IMR-90 (cell line): ENCODE results near the gene FER. TPM values are rescaled to one million over a fixed set of nuclear protein-coding genes. Genes with fewer than 3 reads are reported as not detected.

ENCODE experiments used
- ATAC-seq: fragments of 200-7000 bp; cut with Tn5 transposase; 2 replicates; pipeline ENCODE4 v1.9.1; 2020; ENCODE audit warnings: low read depth, mild to moderate bottlenecking, moderate library complexity
- BruUV-seq: library from RNA; stranded (reverse); fragments of 400-500 nt; replicated peaks from 2 replicates; lab custom pipeline; 2021; lab: Mats Ljungman, UMichigan
- CTCF ChIA-PET: fragments of 300-600 bp; formaldehyde crosslinking; extraction: SDS; loops from one replicate; lab custom pipeline; 2021; ENCODE audit warnings: antibody characterized with exemption; lab: Yijun Ruan, JAX
- POLR2A ChIA-PET: fragments of 300-600 bp; sonication (Branson Sonifier 250); formaldehyde crosslinking; loops from one replicate; lab custom pipeline; 2022; ENCODE audit warnings: antibody characterized with exemption; ENCODE audit not compliant: unreplicated experiment; lab: Charles Lee
- DNase-seq: peaks from one replicate; pipeline ENCODE4 v3.0.0; 2013
- H2AFZ ChIP-seq: replicated peaks from 2 replicates; pipeline ENCODE3; 2013; ENCODE audit warnings: low read length, mild to moderate bottlenecking; ENCODE audit not compliant: poor library complexity
- H2AK5ac ChIP-seq: 2 replicates; pipeline ENCODE4 v1.6.1; 2013; ENCODE audit warnings: low read depth, low read length, inconsistent platforms
- H2AK9ac ChIP-seq: replicated peaks from 2 replicates; pipeline ENCODE3; 2013; ENCODE audit warnings: mild to moderate bottlenecking, low read depth, low read length, moderate library complexity; ENCODE audit not compliant: poor library complexity
- H2BK120ac ChIP-seq: 2 replicates; pipeline ENCODE4 v1.6.1; 2013; ENCODE audit warnings: low read depth, low read length, inconsistent platforms
- H2BK15ac ChIP-seq: 3 replicates; pipeline ENCODE4 v1.6.1; 2013; ENCODE audit warnings: low read depth, low read length, inconsistent platforms
- H2BK20ac ChIP-seq: 2 replicates; pipeline ENCODE4 v1.6.1; 2013; ENCODE audit warnings: low read depth, mild to moderate bottlenecking, inconsistent platforms, low read length, moderate library complexity
- H2BK5ac ChIP-seq: 2 replicates; pipeline ENCODE4 v1.6.1; 2013; ENCODE audit warnings: mild to moderate bottlenecking, low read depth, low read length, inconsistent platforms; ENCODE audit not compliant: poor library complexity, severe bottlenecking
- H3K14ac ChIP-seq: replicated peaks from 2 replicates; pipeline ENCODE4 v1.6.1; 2013; ENCODE audit warnings: low read depth, low read length, inconsistent platforms
- H3K18ac ChIP-seq: 2 replicates; pipeline ENCODE4 v1.6.1; 2013; ENCODE audit warnings: low read depth, low read length, control low read depth
- H3K23ac ChIP-seq: 2 replicates; pipeline ENCODE4 v1.6.1; 2013; ENCODE audit warnings: low read depth, low read length, inconsistent platforms
- H3K27ac ChIP-seq: 2 replicates; pipeline ENCODE4 v1.5.1; 2013; ENCODE audit warnings: mild to moderate bottlenecking, control low read depth, low read length; ENCODE audit not compliant: insufficient read depth
- H3K27me3 ChIP-seq: 2 replicates; pipeline ENCODE4 v1.6.1; 2013; ENCODE audit warnings: low read length; ENCODE audit not compliant: control insufficient read depth, insufficient read depth
- H3K36me3 ChIP-seq: 2 replicates; pipeline ENCODE4 v1.6.1; 2013; ENCODE audit warnings: low read length, mixed read lengths; ENCODE audit not compliant: control insufficient read depth, insufficient read depth
- H3K4ac ChIP-seq: 2 replicates; pipeline ENCODE4 v1.6.1; 2013; ENCODE audit warnings: low read depth, low read length, inconsistent platforms
- H3K4me1 ChIP-seq: 2 replicates; pipeline ENCODE4 v1.6.1; 2013; ENCODE audit warnings: low read length, mixed read lengths; ENCODE audit not compliant: control insufficient read depth, insufficient read depth
- H3K4me2 ChIP-seq: 2 replicates; pipeline ENCODE4 v1.6.1; 2013; ENCODE audit warnings: low read depth, mild to moderate bottlenecking, control low read depth, low read length, moderate library complexity
- H3K4me3 ChIP-seq: 2 replicates; pipeline ENCODE4 v1.5.1; 2013; ENCODE audit warnings: low read depth, mild to moderate bottlenecking, control low read depth, low read length, moderate library complexity; ENCODE audit not compliant: insufficient read depth
- H3K56ac ChIP-seq: 2 replicates; pipeline ENCODE4 v1.6.1; 2013; ENCODE audit warnings: low read length, inconsistent platforms; ENCODE audit not compliant: insufficient read depth; ENCODE audit errors: extremely low read depth
- H3K79me1 ChIP-seq, 2 experiments: 2 replicates each; pipeline ENCODE4 v1.6.1; 2013; ENCODE audit warnings: low read length in 2 of 2, inconsistent platforms in 1 of 2, low read depth in 1 of 2
- H3K9ac ChIP-seq: 2 replicates; pipeline ENCODE4 v1.6.1; 2013; ENCODE audit warnings: low read depth, low read length, control low read depth
- H3K9me1 ChIP-seq: 2 replicates; pipeline ENCODE4 v1.6.1; 2013; ENCODE audit warnings: low read length, inconsistent platforms; ENCODE audit not compliant: insufficient read depth
- H3K9me3 ChIP-seq: 2 replicates; pipeline ENCODE4 v1.6.1; 2013; ENCODE audit warnings: low read length; ENCODE audit not compliant: control insufficient read depth, insufficient read depth
- H4K20me1 ChIP-seq: 2 replicates; pipeline ENCODE4 v1.6.1; 2013; ENCODE audit warnings: low read length, inconsistent platforms; ENCODE audit not compliant: insufficient read depth
- H4K5ac ChIP-seq: 2 replicates; pipeline ENCODE4 v1.6.1; 2013; ENCODE audit warnings: mild to moderate bottlenecking, low read depth, low read length, control low read depth
- H4K8ac ChIP-seq, 2 experiments: 2 replicates each; pipeline ENCODE4 v1.6.1; 2013; ENCODE audit warnings: low read depth in 2 of 2, low read length in 2 of 2, control low read depth in 1 of 2, inconsistent platforms in 1 of 2
- H4K91ac ChIP-seq: 2 replicates; pipeline ENCODE4 v1.6.1; 2013; ENCODE audit warnings: low read depth, low read length, inconsistent platforms; ENCODE audit not compliant: insufficient read depth
- MAFK ChIP-seq: IDR thresholded peaks from 2 replicates; pipeline ENCODE4 v1.6.1; 2012; ENCODE audit warnings: low read depth, low read length, improper control_type of control experiment
- WGBS, 2 experiments: methylation state at CpG; one replicate each; pipeline versions ENCODE4 v1.1.5 to v1.1.7; 2013; ENCODE audit warnings: missing lambda C conversion rate in 2 of 2; ENCODE audit not compliant: insufficient read length in 1 of 2; ENCODE audit errors: extremely low coverage in 2 of 2; 5-methylcytosine and 5-hydroxymethylcytosine counted together
- dilution Hi-C: fragments of 300-500 bp; cut with HindIII; formaldehyde crosslinking; loops from one replicate; pipeline ENCODE4 v1.14.3; 2018; ENCODE audit warnings: low sequenced_read_pairs; ENCODE audit not compliant: unreplicated experiment
- in situ Hi-C: fragments of 300-500 bp; cut with MboI; formaldehyde crosslinking; loops from 3 replicates; pipeline ENCODE4 v1.14.3; 2019; ENCODE audit warnings: low sequenced_read_pairs, inconsistent platforms, mixed read lengths
- intact Hi-C: fragments of 100-400 bp; cut with micrococcal nuclease; formaldehyde crosslinking; loops from 2 replicates; pipeline ENCODE4 v1.10.0; 2022
- polyA plus RNA-seq, 3 experiments: library from polyadenylated mRNA; depleted of rRNA; stranded (reverse); fragments of >200 nt; gene quantifications; 2 replicates each; pipeline ENCODE4 v1.2.3, GENCODE V29; 2012; ENCODE audit warnings: low replicate concordance in 1 of 3
- total RNA-seq: library from RNA; depleted of rRNA; stranded (reverse); fragments of >200 nt; gene quantifications from 2 replicates; pipeline ENCODE4 v1.2.3, GENCODE V29; 2012

The FER gene
- total and polyA plus RNA-seq, 2 of the 4 experiments (the other 2 are of a cell fraction), result 3.5 to 32.4 TPM

DNA sequence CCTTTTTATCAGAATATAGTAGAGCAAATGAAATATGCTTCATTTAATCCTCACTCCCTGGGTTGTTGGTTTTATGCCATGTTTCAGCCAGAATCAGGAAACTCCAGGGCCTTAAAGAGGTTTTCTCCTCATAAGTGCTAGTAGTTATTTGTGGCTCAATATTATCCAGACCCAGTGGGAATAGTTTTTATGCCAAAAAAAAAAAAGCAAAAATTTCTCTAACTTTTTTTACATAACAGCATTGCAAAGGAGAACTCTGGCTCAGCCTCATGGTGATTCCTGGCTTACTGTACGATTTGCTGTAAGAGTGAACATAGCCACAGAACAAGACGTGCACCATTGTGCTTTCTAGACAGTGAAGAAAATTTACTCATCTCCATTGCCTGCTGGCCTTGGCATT, 429.5 kb downstream of the FER start:
- dilution Hi-C loops (no loop called here), intact Hi-C loops (no loop called here), in situ Hi-C loops (no loop called here)
- Histone ChIP-seq H3K56ac (no peak overlapping the region), H4K5ac (no peak overlapping the region), H2AK9ac (no peak overlapping the region), H3K27me3 (no peaks in the 10 kb centered on the region), H2BK5ac (no peak overlapping the region), H3K9me1 (no peaks in the 10 kb centered on the region), H3K9me3 (no peaks in the 10 kb centered on the region), H3K79me1 (no peaks in the 10 kb centered on the region), H2AK5ac (no peak overlapping the region), H3K27ac (no peak overlapping the region), H3K14ac (no peak overlapping the region), H3K4me1 (no peaks in the 10 kb centered on the region), H3K18ac (no peak overlapping the region), H4K20me1 (no peaks in the 10 kb centered on the region), H3K36me3 (no peaks in the 10 kb centered on the region), H4K8ac (no peak overlapping the region), H3K4me2 (no peak overlapping the region), H2BK15ac (no peak overlapping the region), H2BK20ac (no peak overlapping the region), H2BK120ac (no peak overlapping the region), H4K91ac (no peak overlapping the region), H3K23ac (no peak overlapping the region), H3K4ac (no peak overlapping the region), H3K9ac (no peak overlapping the region), H2AFZ (no peak overlapping the region), H3K4me3 (no peak overlapping the region)
- ATAC-seq, result no peak
- ChIA-PET POLR2A (no interaction called here), CTCF (no interaction called here)
- DNase-seq, result no peak
- no TSS peak for BruUV-seq
- TF ChIP-seq MAFK, result no peak
- no CpG with 5 or more reads among the region's 2 CpGs for WGBS, 2 experiments
